HG03025 (cell line): ENCODE data around the gene LCE2A.

Experiments
- ATAC-seq: cut with Tn5 transposase; IDR thresholded peaks from one replicate; pipeline ENCODE4 v1.9.1; 2021; ENCODE audit warnings: mild to moderate bottlenecking, moderate library complexity; ENCODE audit not compliant: unreplicated experiment, low FRiP score

The LCE2A gene

DNA sequence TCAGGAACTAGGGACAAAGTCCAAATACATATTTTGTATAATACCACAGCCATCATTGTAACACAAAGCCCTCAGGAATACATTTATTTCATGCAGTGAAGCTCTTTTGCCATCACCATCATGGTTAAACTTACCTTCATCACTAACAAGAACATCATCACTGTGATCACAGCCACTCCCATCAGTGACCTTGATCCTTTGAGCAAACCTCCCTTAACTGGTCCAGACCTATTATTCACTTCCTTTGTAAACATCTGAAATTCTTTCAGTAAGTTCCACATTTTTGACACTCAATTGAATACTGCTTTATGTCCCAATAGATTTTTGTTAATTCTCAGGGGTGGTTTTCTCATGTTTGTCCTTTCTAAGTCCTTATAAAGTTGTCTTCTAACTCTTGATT lies 43.5 kb downstream of the LCE2A start:
- ATAC-seq = no peak

- ATAC-seq = no peak
These were observed 45.4 kb downstream of the LCE2A start for GRCh38 chr1:152743371-152744145.

GRCh38 chr1:152745289-152745704 lies 47.2 kb downstream of the LCE2A start:
- ATAC-seq = no peak

- no peak for ATAC-seq
These were observed 47.8 kb downstream of the LCE2A start for GRCh38 chr1:152745765-152746444.

- ATAC-seq = no peak
These were observed 49.7 kb downstream of the LCE2A start for GRCh38 chr1:152747831-152748230.
